GM19468 (cell line): ENCODE measurements around the gene KSR1.

ENCODE experiments used
- ATAC-seq: cut with Tn5 transposase; IDR thresholded peaks from one replicate; pipeline ENCODE4 v1.9.1; 2021; ENCODE audit warnings: mild to moderate bottlenecking, moderate library complexity, moderate number of reproducible peaks; ENCODE audit not compliant: unreplicated experiment; ENCODE audit errors: extremely low read depth

KSR1 gene

DNA sequence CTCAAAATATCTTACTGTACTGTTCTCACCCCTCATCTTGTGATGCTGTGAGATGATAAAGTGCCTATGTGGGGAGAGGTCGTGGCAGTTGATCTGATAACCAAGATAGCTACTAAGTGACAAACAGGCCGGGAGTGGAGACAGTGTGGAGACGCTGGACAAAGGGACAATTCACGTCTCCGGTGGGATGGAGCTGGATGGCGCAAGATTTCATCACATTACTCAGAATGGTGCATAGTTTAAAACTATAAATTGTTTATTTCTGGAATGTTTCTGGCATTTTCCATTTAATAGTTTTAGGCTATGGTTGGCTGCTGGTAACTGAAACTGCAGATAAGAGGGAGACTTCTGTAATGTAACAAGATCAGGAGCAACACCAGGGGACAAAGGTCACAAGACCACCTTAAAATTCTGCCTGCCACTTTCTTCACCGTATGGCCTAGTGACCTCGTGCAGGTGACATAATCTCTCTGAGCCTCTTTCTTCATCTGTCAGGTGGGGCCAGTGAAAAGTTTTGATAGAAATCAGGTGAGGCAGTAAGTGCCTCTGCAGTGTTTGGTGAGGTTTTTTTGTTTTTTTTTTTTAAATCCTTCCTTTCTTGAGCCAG is 120.3 kb downstream of the KSR1 start:
- ATAC-seq = no peak

- no peak for ATAC-seq
These were observed 121.0 kb downstream of the KSR1 start for GRCh38 chr17:27577121-27577761.

DNA sequence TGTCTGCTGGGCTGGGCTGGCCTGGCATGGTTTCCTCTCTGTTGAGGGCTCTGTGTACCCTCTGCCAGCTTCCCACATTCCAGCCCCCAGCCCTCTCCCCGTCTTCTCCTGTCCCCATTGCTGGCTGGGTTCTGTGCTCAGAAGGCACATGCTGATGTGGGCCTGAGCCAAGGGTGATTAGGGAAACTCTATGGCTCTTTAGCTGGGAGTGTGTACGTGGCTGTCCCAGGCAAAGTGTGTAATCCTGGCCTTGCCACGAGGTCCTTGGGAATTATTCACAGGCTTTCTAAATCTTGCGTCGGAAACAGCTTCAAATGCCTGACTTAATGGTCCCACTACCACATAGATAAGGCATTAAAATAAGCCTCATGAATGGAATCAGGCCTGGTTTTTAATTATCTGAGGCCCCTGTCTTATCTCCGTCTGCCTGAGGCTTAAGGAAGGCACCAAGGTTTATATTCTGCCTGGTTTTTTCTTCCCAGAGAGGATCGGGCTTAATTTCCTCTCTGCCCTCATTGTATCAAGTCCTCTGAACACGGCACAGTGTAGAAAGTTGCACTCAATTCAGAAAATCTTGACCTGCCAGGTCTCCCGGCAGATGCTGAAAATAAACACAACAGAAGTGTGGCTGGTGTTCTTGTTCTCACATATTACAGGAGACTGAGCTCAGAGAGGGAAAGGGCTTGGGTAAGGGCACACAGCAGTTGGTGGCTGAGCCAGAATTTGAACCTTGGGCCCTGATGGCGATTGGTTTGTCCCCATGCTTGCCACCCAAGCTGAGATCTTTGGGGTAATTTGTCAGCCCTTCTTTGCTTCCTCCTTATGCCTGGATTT is 121.9 kb downstream of the KSR1 start:
- ATAC-seq = no peak

DNA sequence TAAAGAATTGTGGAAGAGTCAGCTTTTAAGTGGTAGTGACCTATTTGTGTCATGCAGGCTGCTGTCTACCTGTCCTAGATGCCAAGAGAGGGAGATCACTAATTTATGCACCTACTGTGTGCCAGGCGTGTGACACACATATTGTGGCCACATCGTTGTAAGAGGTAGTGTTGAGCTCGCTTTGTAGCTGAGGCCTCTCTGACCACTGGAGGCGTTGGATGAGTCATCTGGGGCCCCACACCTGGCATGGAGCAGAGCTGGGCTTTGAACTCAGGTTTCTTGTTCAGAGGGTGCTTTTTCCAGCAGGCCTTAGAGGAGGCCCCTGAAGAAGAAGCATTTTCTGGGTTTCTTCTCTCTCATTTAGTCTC is 122.5 kb downstream of the KSR1 start:
- ATAC-seq = peak; percentile 53

- no peak for ATAC-seq
These were observed 123.1 kb downstream of the KSR1 start for GRCh38 chr17:27579304-27579703.

GRCh38 chr17:27579897-27580321 is 123.7 kb downstream of the KSR1 start:
- no peak for ATAC-seq

GRCh38 chr17:27581016-27581415 is 124.8 kb downstream of the KSR1 start:
- ATAC-seq = no peak

- no peak for ATAC-seq
These were observed 126.4 kb downstream of the KSR1 start for GRCh38 chr17:27582696-27583095.

GRCh38 chr17:27585153-27585681 is 129.0 kb downstream of the KSR1 start:
- no peak for ATAC-seq

GRCh38 chr17:27585792-27586191 is 129.5 kb downstream of the KSR1 start:
- no peak for ATAC-seq

- no peak for ATAC-seq
These were observed 130.0 kb downstream of the KSR1 start for GRCh38 chr17:27586203-27586721.

GRCh38 chr17:27588354-27588753 is 132.1 kb downstream of the KSR1 start:
- no peak for ATAC-seq

DNA sequence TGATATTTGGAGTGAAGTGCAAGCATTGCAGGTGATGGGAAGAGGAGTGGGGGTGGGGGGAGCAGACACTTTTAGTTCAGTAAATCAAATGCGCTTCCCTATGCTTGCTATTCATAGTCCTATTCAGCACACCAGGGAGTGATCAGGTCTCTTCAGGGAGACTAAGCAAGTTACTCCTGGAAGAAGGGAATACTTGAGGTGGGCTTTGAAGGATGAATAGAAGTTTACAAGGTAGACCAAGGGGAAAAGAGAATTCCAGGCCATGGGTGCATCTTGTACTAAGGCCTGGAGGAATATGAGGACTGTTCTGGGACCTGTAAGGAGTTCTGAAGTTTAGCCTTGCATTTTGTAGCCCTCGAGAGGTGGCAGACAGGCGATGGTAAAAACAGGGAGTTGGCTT is 134.6 kb downstream of the KSR1 start:
- ATAC-seq = no peak

GRCh38 chr17:27591986-27592385 is 135.7 kb downstream of the KSR1 start:
- ATAC-seq = no peak

DNA sequence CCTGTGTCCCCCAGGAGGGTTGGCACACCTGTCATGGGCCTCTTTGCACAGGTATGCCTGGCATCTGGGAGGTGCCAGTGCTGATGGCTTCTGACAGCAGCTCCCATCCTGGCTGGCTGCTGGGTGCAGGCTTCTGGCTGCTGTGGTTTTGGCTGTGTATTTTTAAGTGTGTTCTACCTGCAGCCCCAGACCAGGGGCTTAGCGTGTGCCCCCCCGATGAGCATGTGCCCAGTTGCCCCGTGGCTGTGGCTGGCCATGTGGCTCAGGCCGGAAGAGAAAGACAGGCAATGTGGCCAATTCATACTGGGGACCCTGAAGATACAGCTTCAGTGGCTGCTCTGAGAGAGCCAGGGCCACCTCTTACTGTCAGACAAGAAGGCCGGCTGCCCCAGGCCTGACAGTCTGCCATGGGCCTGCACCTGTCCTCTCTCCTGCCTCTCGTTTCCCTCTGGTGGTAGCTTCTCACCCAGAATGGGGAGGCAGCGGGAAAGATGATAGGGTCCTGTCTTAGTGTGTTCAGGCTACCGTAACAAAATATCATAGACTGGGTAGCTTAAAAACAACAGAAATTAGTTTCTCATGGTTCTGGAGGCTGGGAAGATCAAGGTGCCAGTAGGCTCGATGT is 137.1 kb downstream of the KSR1 start:
- no peak for ATAC-seq

- no peak for ATAC-seq
These were observed 137.6 kb downstream of the KSR1 start for GRCh38 chr17:27593857-27594255.

DNA sequence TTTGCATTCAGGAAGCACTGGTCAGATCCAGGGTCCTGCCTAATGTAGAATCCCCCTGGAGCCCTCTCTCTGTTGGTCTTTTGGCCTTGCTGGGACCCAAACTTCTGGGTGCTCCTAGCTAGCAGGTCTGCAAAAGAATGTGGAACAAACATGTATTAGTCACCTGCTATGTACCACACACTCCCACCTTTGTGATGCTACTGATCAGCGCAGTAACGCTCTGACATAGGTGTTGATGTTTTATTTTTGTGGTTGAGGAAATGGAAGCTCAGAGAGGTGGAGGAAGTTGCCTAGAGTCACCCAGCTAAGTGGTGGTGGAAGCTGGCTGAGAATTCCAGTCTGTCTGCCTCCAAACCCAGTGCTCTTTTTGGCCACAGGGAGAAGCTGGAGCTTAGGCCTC is 139.0 kb downstream of the KSR1 start:
- no peak for ATAC-seq

DNA sequence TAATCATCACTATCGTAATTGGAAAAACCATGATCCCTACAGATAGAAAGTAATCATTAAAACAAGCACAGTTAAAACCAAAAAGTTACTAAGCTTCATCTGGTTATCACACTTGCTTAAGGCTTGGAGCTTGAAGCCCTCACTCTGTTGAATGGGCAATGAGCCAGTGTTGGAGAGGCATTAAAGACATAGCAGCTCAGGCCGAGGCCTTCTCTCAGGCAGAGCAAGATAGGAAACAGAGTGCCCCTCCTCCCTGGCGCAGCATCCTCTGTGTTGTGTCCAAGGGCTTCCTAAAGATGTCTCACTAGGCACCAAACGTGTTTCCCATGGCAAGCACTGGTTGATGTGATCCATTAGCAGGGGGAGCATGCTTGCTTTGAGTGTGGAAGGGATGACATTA is 139.8 kb downstream of the KSR1 start:
- ATAC-seq = no peak

DNA sequence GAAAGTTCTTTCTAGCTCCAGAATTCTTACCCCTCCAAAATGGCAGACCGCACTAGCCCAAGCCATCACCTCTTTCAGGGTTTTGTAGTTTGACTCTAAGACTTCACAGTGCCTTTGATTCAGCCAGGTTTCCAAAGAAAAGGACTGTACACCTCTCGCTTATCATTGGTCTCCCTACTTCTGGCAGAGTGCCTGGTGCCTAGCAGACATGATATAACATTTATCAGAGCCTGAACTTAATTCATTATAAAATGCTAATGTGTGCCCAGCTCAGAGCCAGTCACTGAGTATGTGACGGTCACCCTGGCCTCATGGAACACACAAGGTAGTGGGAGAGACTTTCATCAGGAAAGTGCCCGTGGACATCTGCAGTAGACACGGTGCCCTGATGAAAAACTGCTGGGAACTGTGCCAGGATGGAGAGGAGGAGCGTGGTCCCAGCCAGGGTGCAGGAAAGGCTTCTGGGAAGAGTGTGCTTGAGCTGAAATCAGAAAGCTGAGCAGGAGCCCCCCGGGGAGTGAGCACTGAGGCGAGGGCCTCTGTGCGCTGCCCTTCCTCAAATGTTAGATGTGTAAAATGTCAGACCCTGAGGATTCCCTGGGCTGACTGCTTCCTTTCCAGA is 140.4 kb downstream of the KSR1 start:
- no peak for ATAC-seq

DNA sequence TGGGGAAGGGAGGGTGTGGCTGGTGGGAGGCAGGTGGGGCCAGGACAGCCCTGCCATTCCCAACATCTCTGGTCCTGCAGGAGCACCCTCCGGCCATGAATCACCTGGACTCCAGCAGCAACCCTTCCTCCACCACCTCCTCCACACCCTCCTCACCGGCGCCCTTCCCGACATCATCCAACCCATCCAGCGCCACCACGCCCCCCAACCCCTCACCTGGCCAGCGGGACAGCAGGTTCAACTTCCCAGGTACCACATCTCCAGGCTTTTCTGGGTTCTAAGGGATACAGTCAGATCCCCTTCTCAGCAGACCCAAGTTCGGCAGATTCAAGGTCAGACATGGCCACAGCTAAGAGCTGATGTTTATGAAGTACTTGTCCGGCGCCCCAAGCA is 140.9 kb downstream of the KSR1 start:
- ATAC-seq = no peak
